Measurements from ENCODE around the gene HK1. TPM values are rescaled to one million over a fixed set of nuclear protein-coding genes. Genes with fewer than 3 reads are reported as not detected.
"Not testable (repeated sequence)": the region's sequence is repeated elsewhere in the genome, so short reads cannot be mapped to it uniquely, and the experiment has no call there.

Gene HK1
- total and polyA plus RNA-seq, 9 donors: 19.7 to 40.8 (median 30.6) TPM

GRCh38 chr10:69438536-69439349 is 160.4 kb downstream of the HK1 start:
- H3K36me3 ChIP-seq (ENCODE audit: control insufficient read depth, insufficient read depth, low read length): no peaks in the 10 kb centered on the region
- peaks cover 46% of the 10 kb centered on the region for H3K4me1 ChIP-seq (ENCODE audit: control insufficient read depth, insufficient read depth, low read length)
- peak; percentile 62 for DNase-seq
- H3K4me3 ChIP-seq (ENCODE audit: low read length): no peak overlapping the region
- no peaks in the 10 kb centered on the region for H3K27me3 ChIP-seq (ENCODE audit: control insufficient read depth, insufficient read depth, low read length)
- peak overlapping the region; percentile 73 for H3K27ac ChIP-seq (ENCODE audit: low read length)
- H3K9me3 ChIP-seq (replicated peaks; ENCODE audit: control insufficient read depth, low read depth, low read length): no peaks in the 10 kb centered on the region
- 12% methylated on average over 7 of the region's 10 CpGs for WGBS (ENCODE audit: insufficient coverage)

- Histone ChIP-seq H3K36me3 (ENCODE audit: control insufficient read depth, insufficient read depth, low read length) (no peaks in the 10 kb centered on the region), H3K4me1 (ENCODE audit: control insufficient read depth, insufficient read depth, low read length) (peaks cover 46% of the 10 kb centered on the region), H3K27me3 (ENCODE audit: control insufficient read depth, insufficient read depth, low read length) (no peaks in the 10 kb centered on the region), H3K4me3 (ENCODE audit: low read length) (no peak overlapping the region), H3K27ac (ENCODE audit: low read length) (peak overlapping the region; percentile 73), H3K9me3 (replicated peaks; ENCODE audit: control insufficient read depth, low read depth, low read length) (no peaks in the 10 kb centered on the region)
- WGBS (ENCODE audit: insufficient coverage): 46% methylated on average over 5 of the region's 5 CpGs
- peak; percentile 86 for DNase-seq
Observed at GRCh38 chr10:69439350-69439739, 161.0 kb downstream of the HK1 start.

GRCh38 chr10:69439813-69440506 is 161.7 kb downstream of the HK1 start:
- H3K4me1 ChIP-seq (ENCODE audit: control insufficient read depth, insufficient read depth, low read length): peaks cover 42% of the 10 kb centered on the region
- H3K4me3 ChIP-seq (ENCODE audit: low read length): no peak overlapping the region
- H3K36me3 ChIP-seq (ENCODE audit: control insufficient read depth, insufficient read depth, low read length): no peaks in the 10 kb centered on the region
- no peaks in the 10 kb centered on the region for H3K27me3 ChIP-seq (ENCODE audit: control insufficient read depth, insufficient read depth, low read length)
- no CpG with 5 or more reads among the region's 5 CpGs for WGBS (ENCODE audit: insufficient coverage)
- no peak overlapping the region for H3K27ac ChIP-seq (ENCODE audit: low read length)
- DNase-seq: no peak
- H3K9me3 ChIP-seq (replicated peaks; ENCODE audit: control insufficient read depth, low read depth, low read length): no peaks in the 10 kb centered on the region

GRCh38 chr10:69443354-69443753 is 165.1 kb downstream of the HK1 start:
- DNase-seq: no peak
- Histone ChIP-seq H3K27ac (ENCODE audit: low read length) (no peak overlapping the region), H3K9me3 (replicated peaks; ENCODE audit: control insufficient read depth, low read depth, low read length) (no peaks in the 10 kb centered on the region), H3K4me1 (ENCODE audit: control insufficient read depth, insufficient read depth, low read length) (peaks cover 16% of the 10 kb centered on the region), H3K27me3 (ENCODE audit: control insufficient read depth, insufficient read depth, low read length) (no peaks in the 10 kb centered on the region), H3K36me3 (ENCODE audit: control insufficient read depth, insufficient read depth, low read length) (no peaks in the 10 kb centered on the region), H3K4me3 (ENCODE audit: low read length) (no peak overlapping the region)
- no CpG with 5 or more reads among the region's 1 CpG for WGBS (ENCODE audit: insufficient coverage)

GRCh38 chr10:69445041-69445440 is 166.7 kb downstream of the HK1 start:
- H3K4me3 ChIP-seq (ENCODE audit: low read length): no peak overlapping the region

GRCh38 chr10:69446229-69446628 is 167.9 kb downstream of the HK1 start:
- DNase-seq: no peak
- H3K9me3 ChIP-seq (replicated peaks; ENCODE audit: control insufficient read depth, low read depth, low read length): no peaks in the 10 kb centered on the region
- H3K36me3 ChIP-seq (ENCODE audit: control insufficient read depth, insufficient read depth, low read length): no peaks in the 10 kb centered on the region
- peaks cover 17% of the 10 kb centered on the region for H3K4me1 ChIP-seq (ENCODE audit: control insufficient read depth, insufficient read depth, low read length)
- no peak overlapping the region for H3K27ac ChIP-seq (ENCODE audit: low read length)
- H3K27me3 ChIP-seq (ENCODE audit: control insufficient read depth, insufficient read depth, low read length): no peaks in the 10 kb centered on the region
- H3K4me3 ChIP-seq (ENCODE audit: low read length): no peak overlapping the region

More at GRCh38 chr10:69445041-69445440, 166.7 kb downstream of the HK1 start:
- DNase-seq: no peak
- Histone ChIP-seq H3K36me3 (ENCODE audit: control insufficient read depth, insufficient read depth, low read length) (no peaks in the 10 kb centered on the region), H3K9me3 (replicated peaks; ENCODE audit: control insufficient read depth, low read depth, low read length) (no peaks in the 10 kb centered on the region), H3K27ac (ENCODE audit: low read length) (no peak overlapping the region), H3K27me3 (ENCODE audit: control insufficient read depth, insufficient read depth, low read length) (no peaks in the 10 kb centered on the region), H3K4me1 (ENCODE audit: control insufficient read depth, insufficient read depth, low read length) (peaks cover 7% of the 10 kb centered on the region)
- WGBS (ENCODE audit: insufficient coverage): 77% methylated on average over 3 of the region's 4 CpGs

GRCh38 chr10:69446650-69447151 is 168.4 kb downstream of the HK1 start:
- H3K27ac ChIP-seq (ENCODE audit: low read length): no peak overlapping the region
- WGBS (ENCODE audit: insufficient coverage): 38% methylated on average over 1 of the region's 3 CpGs
- DNase-seq: no peak

GRCh38 chr10:69449841-69450240 is 171.5 kb downstream of the HK1 start:
- peak; percentile 63 for DNase-seq
- Histone ChIP-seq H3K27ac (ENCODE audit: low read length) (peak overlapping the region; percentile 44), H3K4me3 (ENCODE audit: low read length) (no peak overlapping the region), H3K9me3 (replicated peaks; ENCODE audit: control insufficient read depth, low read depth, low read length) (no peaks in the 10 kb centered on the region), H3K36me3 (ENCODE audit: control insufficient read depth, insufficient read depth, low read length) (no peaks in the 10 kb centered on the region), H3K4me1 (ENCODE audit: control insufficient read depth, insufficient read depth, low read length) (peaks cover 33% of the 10 kb centered on the region), H3K27me3 (ENCODE audit: control insufficient read depth, insufficient read depth, low read length) (peaks cover 7% of the 10 kb centered on the region)
- no CpG with 5 or more reads among the region's 1 CpG for WGBS (ENCODE audit: insufficient coverage)

More at GRCh38 chr10:69446650-69447151, 168.4 kb downstream of the HK1 start:
- Histone ChIP-seq H3K27me3 (ENCODE audit: control insufficient read depth, insufficient read depth, low read length) (peaks cover 3% of the 10 kb centered on the region), H3K9me3 (replicated peaks; ENCODE audit: control insufficient read depth, low read depth, low read length) (no peaks in the 10 kb centered on the region), H3K36me3 (ENCODE audit: control insufficient read depth, insufficient read depth, low read length) (no peaks in the 10 kb centered on the region), H3K4me3 (ENCODE audit: low read length) (no peak overlapping the region), H3K4me1 (ENCODE audit: control insufficient read depth, insufficient read depth, low read length) (peaks cover 19% of the 10 kb centered on the region)

GRCh38 chr10:69450395-69450794 is 172.1 kb downstream of the HK1 start:
- not testable (repeated sequence) for H3K9me3 ChIP-seq (replicated peaks; ENCODE audit: control insufficient read depth, low read depth, low read length); DNase-seq; H3K27ac ChIP-seq (ENCODE audit: low read length); H3K27me3 ChIP-seq (ENCODE audit: control insufficient read depth, insufficient read depth, low read length); H3K36me3 ChIP-seq (ENCODE audit: control insufficient read depth, insufficient read depth, low read length); H3K4me3 ChIP-seq (ENCODE audit: low read length)
- H3K4me1 ChIP-seq (ENCODE audit: control insufficient read depth, insufficient read depth, low read length): peaks cover 33% of the 10 kb centered on the region
- WGBS (ENCODE audit: insufficient coverage): 84% methylated on average over 12 of the region's 16 CpGs

- peak within 1 kb of the TSS; percentile 13 for H3K27ac ChIP-seq (ENCODE audit: low read length)
- peaks cover 33% of the 10 kb centered on the region for H3K4me1 ChIP-seq (ENCODE audit: control insufficient read depth, insufficient read depth, low read length)
- under 1% methylated on average over 33 of the region's 45 CpGs for WGBS (ENCODE audit: insufficient coverage)
- peaks cover 7% of the 10 kb centered on the region for H3K27me3 ChIP-seq (ENCODE audit: control insufficient read depth, insufficient read depth, low read length)
- H3K9me3 ChIP-seq (replicated peaks; ENCODE audit: control insufficient read depth, low read depth, low read length): no peaks in the 10 kb centered on the region
- peak within 1 kb of the TSS; percentile 81 for H3K4me3 ChIP-seq (ENCODE audit: low read length)
- peaks cover 2% of the 10 kb centered on the region for H3K36me3 ChIP-seq (ENCODE audit: control insufficient read depth, insufficient read depth, low read length)
- DNase-seq: peak; percentile 94
Observed at GRCh38 chr10:69451209-69451783, 173.0 kb downstream of the HK1 start, which contains the start of gene TSPAN15. Gene TSPAN15 (plus strand): TSS chr10:69451465. CDS start chr10:69451595, 130 bp downstream.
